Neural cell (in vitro differentiated cells): Measurements from ENCODE around the gene NEK6. TPM values are rescaled to one million over a fixed set of nuclear protein-coding genes. Genes with fewer than 3 reads are reported as not detected.

Experiments
- H2AFZ ChIP-seq: fragments of 200-600, 300-800 bp; sonication (generic), shearing (Covaris generic); 2 replicates; pipeline ENCODE4 v1.6.0; 2014; ENCODE audit warnings: low read depth, mild to moderate bottlenecking, antibody characterized with exemption, low read length, moderate library complexity
- H3F3A ChIP-seq: fragments of 200-600 bp; shearing (Covaris generic); 2 replicates; pipeline ENCODE4 v1.6.1; 2016; ENCODE audit warnings: mild to moderate bottlenecking, moderate library complexity, mixed read lengths, antibody characterized with exemption, low read length; ENCODE audit not compliant: insufficient read depth, poor library complexity, severe bottlenecking
- H3K27ac ChIP-seq: fragments of 200-600, 300-800 bp; sonication (generic), shearing (Covaris generic); 2 replicates; pipeline ENCODE4 v1.5.1; 2014; ENCODE audit warnings: mild to moderate bottlenecking, low read length, moderate library complexity
- H3K27me3 ChIP-seq: fragments of 300-800, 200-600 bp; sonication (generic), shearing (Covaris generic); 2 replicates; pipeline ENCODE4 v1.6.0; 2014; ENCODE audit warnings: mild to moderate bottlenecking, low read depth, low read length, moderate library complexity; ENCODE audit not compliant: insufficient read depth
- H3K36me3 ChIP-seq: fragments of 300-800, 200-600 bp; sonication (generic), shearing (Covaris generic); 2 replicates; pipeline ENCODE4 v1.5.1; 2014; ENCODE audit warnings: mild to moderate bottlenecking, antibody characterized with exemption, low read length, moderate library complexity; ENCODE audit not compliant: insufficient read depth
- H3K4me2 ChIP-seq: fragments of 300-800, 200-600 bp; sonication (generic), shearing (Covaris generic); 2 replicates; pipeline ENCODE4 v1.6.0; 2014; ENCODE audit warnings: mild to moderate bottlenecking, low read length
- H3K4me3 ChIP-seq: fragments of 300-800, 200-600 bp; sonication (generic), shearing (Covaris generic); 2 replicates; pipeline ENCODE4 v1.5.1; 2014; ENCODE audit warnings: mild to moderate bottlenecking, low read length, moderate library complexity
- H3K79me2 ChIP-seq: fragments of 200-600 bp; shearing (Covaris generic); replicated peaks from 2 replicates; pipeline ENCODE4 v1.6.0; 2014; ENCODE audit warnings: mild to moderate bottlenecking, low read length, moderate library complexity; ENCODE audit not compliant: insufficient read depth
- H3K9ac ChIP-seq: fragments of 300-800, 200-600 bp; sonication (generic), shearing (Covaris generic); 2 replicates; pipeline ENCODE4 v1.6.1; 2016; ENCODE audit warnings: mild to moderate bottlenecking, low read length, mixed read lengths
- H3K9me2 ChIP-seq: fragments of 200-600 bp; shearing (Covaris generic); 2 replicates; pipeline ENCODE4 v1.6.1; 2016; ENCODE audit warnings: mild to moderate bottlenecking, low read length, mixed read lengths; ENCODE audit not compliant: insufficient read depth
- H3K9me3 ChIP-seq: fragments of 200-600, 300-800 bp; sonication (generic), shearing (Covaris generic); 2 replicates; pipeline ENCODE4 v1.6.1; 2016; ENCODE audit warnings: mild to moderate bottlenecking, mixed run types, low read length, moderate library complexity, mixed read lengths
- H4K20me1 ChIP-seq: fragments of 200-600 bp; shearing (Covaris generic); 2 replicates; pipeline ENCODE4 v1.6.1; 2016; ENCODE audit warnings: mild to moderate bottlenecking, mixed run types; ENCODE audit not compliant: insufficient read depth
- CTCF ChIP-seq: fragments of 450-650 bp; IDR thresholded peaks from 2 replicates; pipeline ENCODE4 v1.5.1; 2014; ENCODE audit warnings: antibody characterized with exemption, mild to moderate bottlenecking, moderate library complexity; ENCODE audit not compliant: poor library complexity, severe bottlenecking
- EP300 ChIP-seq: fragments of 450-650 bp; conservative IDR thresholded peaks from 2 replicates; pipeline ENCODE4 v1.6.1; 2014; ENCODE audit warnings: antibody characterized with exemption, mild to moderate bottlenecking, moderate library complexity; ENCODE audit not compliant: poor library complexity, severe bottlenecking
- EZH2 ChIP-seq: fragments of 200-600, 300-800 bp; shearing (Covaris generic), sonication (generic); IDR thresholded peaks from 2 replicates; pipeline ENCODE4 v1.6.1; 2014; ENCODE audit warnings: antibody characterized with exemption, low read length, borderline replicate concordance, mild to moderate bottlenecking; ENCODE audit not compliant: insufficient read depth, poor library complexity, severe bottlenecking
- MXI1 ChIP-seq: fragments of 450-650 bp; conservative IDR thresholded peaks from 2 replicates; pipeline ENCODE4 v1.6.1; 2014; ENCODE audit warnings: antibody characterized with exemption, mild to moderate bottlenecking; ENCODE audit not compliant: poor library complexity, severe bottlenecking
- POLR2AphosphoS5 ChIP-seq: IDR thresholded peaks from 2 replicates; pipeline ENCODE4 v1.6.1; 2012
- RAD21 ChIP-seq: fragments of 450-650 bp; conservative IDR thresholded peaks from 2 replicates; pipeline ENCODE4 v1.6.1; 2014; ENCODE audit warnings: antibody characterized with exemption, mild to moderate bottlenecking, moderate library complexity
- REST ChIP-seq: IDR thresholded peaks from 2 replicates; pipeline ENCODE4 v1.6.1; 2012; ENCODE audit warnings: borderline replicate concordance
- SMC3 ChIP-seq: fragments of 450-650 bp; conservative IDR thresholded peaks from 2 replicates; pipeline ENCODE4 v1.6.1; 2014; ENCODE audit warnings: antibody characterized with exemption, mild to moderate bottlenecking, moderate library complexity; ENCODE audit not compliant: poor library complexity
- TAF1 ChIP-seq: IDR thresholded peaks from 2 replicates; pipeline ENCODE4 v1.6.1; 2012; ENCODE audit warnings: low read depth
- polyA plus RNA-seq: library from polyadenylated mRNA; depleted of rRNA; stranded (reverse); fragments of >200 nt; gene quantifications from 2 replicates; pipeline ENCODE4 v1.2.3, GENCODE V29; 2014

NEK6 gene
- polyA plus RNA-seq, 1 donor from 2014 or later = 4.6 TPM

- no peak overlapping the region for H3K4me3 ChIP-seq
- H3K27me3 ChIP-seq = no peaks in the 10 kb centered on the region
- H3K79me2 ChIP-seq = no peaks in the 10 kb centered on the region
- no peaks in the 10 kb centered on the region for H3K9me3 ChIP-seq
- TF ChIP-seq REST (no peak), TAF1 (no peak), MXI1 (no peak), SMC3 (no peak), EP300 (no peak), EZH2 (no peak), RAD21 (no peak), POLR2AphosphoS5 (no peak), CTCF (no peak)
- H3K9me2 ChIP-seq = no peaks in the 10 kb centered on the region
- H3K27ac ChIP-seq = no peak overlapping the region
- H4K20me1 ChIP-seq = no peaks in the 10 kb centered on the region
- no peaks in the 10 kb centered on the region for H3F3A ChIP-seq
- H3K4me2 ChIP-seq = no peak overlapping the region
- H3K9ac ChIP-seq = no peak overlapping the region
- H2AFZ ChIP-seq = no peak overlapping the region
- H3K36me3 ChIP-seq = peaks cover 5% of the 10 kb centered on the region
Observed at GRCh38 chr9:124352616-124353015, 94.9 kb downstream of the NEK6 start.

GRCh38 chr9:124353166-124353768 lies 95.5 kb downstream of the NEK6 start:
- Histone ChIP-seq H3K4me3 (no peak overlapping the region), H3K9me3 (no peaks in the 10 kb centered on the region), H3K27ac (no peak overlapping the region), H3K4me2 (no peak overlapping the region), H3F3A (no peaks in the 10 kb centered on the region), H2AFZ (no peak overlapping the region), H3K36me3 (peaks cover 5% of the 10 kb centered on the region), H4K20me1 (no peaks in the 10 kb centered on the region), H3K79me2 (no peaks in the 10 kb centered on the region), H3K9me2 (no peaks in the 10 kb centered on the region), H3K9ac (no peak overlapping the region), H3K27me3 (no peaks in the 10 kb centered on the region)
- TF ChIP-seq EZH2 (no peak), CTCF (no peak), POLR2AphosphoS5 (no peak), RAD21 (no peak), REST (no peak), MXI1 (no peak), TAF1 (no peak), EP300 (no peak), SMC3 (no peak)
